GM12875 (cell line): ENCODE data around the gene ASCC1.

Experiments used
- H3K4me3 ChIP-seq: one replicate; pipeline ENCODE4 v1.5.1; 2011; ENCODE audit warnings: low read depth, low read length, control low read depth
- TF ChIP-seq, protein P1 (sequence below): IDR thresholded peaks from 2 replicates; pipeline ENCODE4 v1.5.1; 2011; ENCODE audit warnings: low read depth, mild to moderate bottlenecking, control low read depth, inconsistent platforms, low read length, moderate library complexity, borderline replicate concordance; ENCODE audit not compliant: insufficient read depth

The ASCC1 gene

DNA sequence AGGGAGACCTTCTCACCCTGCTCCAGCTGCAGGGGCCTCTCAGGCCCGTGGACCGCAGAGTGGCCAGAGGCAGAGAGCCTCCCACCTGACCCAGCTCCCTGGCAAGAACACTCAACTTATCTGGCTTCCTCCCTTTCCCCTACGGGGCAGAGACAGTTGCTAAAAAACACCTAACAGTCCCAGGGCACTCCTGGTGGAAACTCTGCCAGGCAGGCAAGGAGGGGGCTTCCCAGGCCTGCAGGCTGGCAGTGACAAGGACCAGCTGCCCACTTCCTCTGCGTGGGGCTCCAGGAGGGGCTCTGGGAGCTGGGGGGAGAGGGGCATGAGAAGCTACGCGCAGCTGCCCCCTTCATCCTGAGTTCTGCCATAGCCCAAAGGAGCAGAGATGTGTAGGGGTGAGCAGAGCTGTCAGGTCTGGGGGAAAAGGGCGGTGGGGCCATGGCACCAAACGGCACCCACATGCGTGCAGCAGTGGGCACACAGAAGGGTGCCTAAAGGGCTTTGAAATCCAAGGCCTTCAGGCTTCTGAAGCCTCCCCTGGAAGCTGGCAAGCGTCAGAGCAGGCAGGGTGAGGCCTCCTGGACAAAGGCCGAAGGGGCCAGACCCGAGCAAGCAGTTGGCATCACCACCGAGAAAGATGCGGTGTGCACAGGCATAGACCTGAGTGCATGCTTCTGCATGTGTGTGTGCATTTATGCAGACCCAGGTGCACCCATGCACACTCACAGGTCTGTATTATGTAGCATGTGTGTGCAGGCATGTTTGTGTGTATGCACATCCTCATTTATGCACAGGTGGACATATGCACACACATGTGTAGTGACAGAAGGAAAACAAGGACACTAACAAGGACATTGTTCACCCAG, 142.1 kb downstream of the ASCC1 start:
- TF ChIP-seq, protein P1, sequence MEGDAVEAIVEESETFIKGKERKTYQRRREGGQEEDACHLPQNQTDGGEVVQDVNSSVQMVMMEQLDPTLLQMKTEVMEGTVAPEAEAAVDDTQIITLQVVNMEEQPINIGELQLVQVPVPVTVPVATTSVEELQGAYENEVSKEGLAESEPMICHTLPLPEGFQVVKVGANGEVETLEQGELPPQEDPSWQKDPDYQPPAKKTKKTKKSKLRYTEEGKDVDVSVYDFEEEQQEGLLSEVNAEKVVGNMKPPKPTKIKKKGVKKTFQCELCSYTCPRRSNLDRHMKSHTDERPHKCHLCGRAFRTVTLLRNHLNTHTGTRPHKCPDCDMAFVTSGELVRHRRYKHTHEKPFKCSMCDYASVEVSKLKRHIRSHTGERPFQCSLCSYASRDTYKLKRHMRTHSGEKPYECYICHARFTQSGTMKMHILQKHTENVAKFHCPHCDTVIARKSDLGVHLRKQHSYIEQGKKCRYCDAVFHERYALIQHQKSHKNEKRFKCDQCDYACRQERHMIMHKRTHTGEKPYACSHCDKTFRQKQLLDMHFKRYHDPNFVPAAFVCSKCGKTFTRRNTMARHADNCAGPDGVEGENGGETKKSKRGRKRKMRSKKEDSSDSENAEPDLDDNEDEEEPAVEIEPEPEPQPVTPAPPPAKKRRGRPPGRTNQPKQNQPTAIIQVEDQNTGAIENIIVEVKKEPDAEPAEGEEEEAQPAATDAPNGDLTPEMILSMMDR = no peak
- no peak overlapping the region for H3K4me3 ChIP-seq

- no peak overlapping the region for H3K4me3 ChIP-seq
- TF ChIP-seq, protein P1 = no peak
These were observed 143.4 kb downstream of the ASCC1 start for GRCh38 chr10:72072639-72073038.

GRCh38 chr10:72072046-72072445, 144.0 kb downstream of the ASCC1 start:
- H3K4me3 ChIP-seq = no peak overlapping the region
- TF ChIP-seq, protein P1 = no peak

DNA sequence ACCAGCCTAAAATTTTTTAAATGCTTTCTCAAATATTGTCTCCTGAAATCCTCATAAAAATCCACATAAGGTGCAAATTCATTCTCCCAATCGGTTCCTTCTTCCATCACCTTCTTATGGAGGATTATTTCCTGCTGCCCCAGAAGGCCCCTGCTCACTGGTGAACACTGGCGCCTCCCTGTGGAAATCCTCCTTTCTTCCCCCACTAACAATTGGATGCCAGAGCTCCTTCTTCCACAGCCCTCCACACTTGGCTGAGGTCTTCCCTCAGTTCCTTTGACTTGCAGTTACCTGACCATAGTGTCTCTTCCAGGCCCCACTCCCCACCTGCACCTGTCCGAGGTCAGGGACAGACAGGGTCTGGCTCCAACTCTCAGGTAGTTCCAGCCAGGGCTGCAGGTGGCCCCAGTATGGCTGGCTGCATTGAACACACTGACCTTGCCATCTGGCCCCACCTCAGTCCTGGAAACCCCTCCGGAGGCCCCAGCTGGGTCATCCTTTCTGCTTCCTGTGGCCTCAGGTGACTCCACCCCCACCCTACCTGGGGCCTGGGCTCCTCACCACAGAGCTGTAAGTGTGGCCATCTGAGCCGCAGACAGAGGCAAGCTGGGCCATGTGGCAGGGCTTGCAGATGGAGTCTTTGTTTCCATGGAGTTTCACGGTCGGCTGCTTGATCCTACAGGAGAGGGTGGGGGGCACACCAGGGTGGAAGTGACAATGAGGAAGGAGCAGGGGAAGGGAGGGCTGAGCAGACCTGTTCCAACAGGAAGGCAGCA, 146.1 kb downstream of the ASCC1 start:
- H3K4me3 ChIP-seq = no peak overlapping the region
- TF ChIP-seq, protein P1 = peak; percentile 28; the same call in 1 of the 2 replicates

GRCh38 chr10:72068901-72069446, 147.1 kb downstream of the ASCC1 start:
- H3K4me3 ChIP-seq = no peak overlapping the region
- TF ChIP-seq, protein P1 = no peak

GRCh38 chr10:72068126-72068765, 147.8 kb downstream of the ASCC1 start:
- TF ChIP-seq, protein P1 = no peak
- H3K4me3 ChIP-seq = no peak overlapping the region
